Activated CD8-positive, alpha-beta T cell treated with anti-CD3 and anti-CD28 coated beads, Interleukin-2, amount 10 ng/mL, durations not matched to agents 7 days and 5 days (primary cell): ENCODE data around the gene HACD4. TPM values are rescaled to one million over a fixed set of nuclear protein-coding genes. Genes with fewer than 3 reads are reported as not detected.

Experiments
- ATAC-seq: fragments of 150-1000 bp; cut with Tn5 transposase; one replicate; pipeline ENCODE4 v1.10.0; 2021; ENCODE audit warnings: moderate library complexity
- CTCF ChIA-PET: fragments of 350-600 bp; sonication (Branson Sonifier 250); formaldehyde crosslinking; loops from one replicate; lab custom pipeline; 2021; ENCODE audit warnings: antibody characterized with exemption; lab: Charles Lee
- POLR2A ChIA-PET: fragments of 350-600 bp; sonication (Branson Sonifier 250); formaldehyde crosslinking; loops from one replicate; lab custom pipeline; 2021; ENCODE audit warnings: antibody characterized with exemption; lab: Charles Lee
- DNase-seq: peaks from one replicate; pipeline ENCODE4 v3.0.0-alpha.2; 2020
- H3K27ac Mint-ChIP-seq: one replicate; pipeline ENCODE4 v1.8.0; 2021; ENCODE audit warnings: mild to moderate bottlenecking, mixed read lengths
- H3K27me3 Mint-ChIP-seq: one replicate; pipeline ENCODE4 v1.8.0; 2021; ENCODE audit warnings: low read depth, mixed read lengths
- H3K36me3 Mint-ChIP-seq: one replicate; pipeline ENCODE4 v1.8.0; 2021; ENCODE audit warnings: low read depth, mixed read lengths
- H3K4me1 Mint-ChIP-seq: one replicate; pipeline ENCODE4 v1.8.0; 2021; ENCODE audit warnings: low read depth, mixed read lengths
- H3K4me3 Mint-ChIP-seq: one replicate; pipeline ENCODE4 v1.8.0; 2021; ENCODE audit warnings: mild to moderate bottlenecking, mixed read lengths
- H3K9me3 Mint-ChIP-seq: one replicate; pipeline ENCODE4 v1.8.0; 2022; ENCODE audit warnings: mixed read lengths; ENCODE audit not compliant: insufficient read depth
- total RNA-seq, 2 experiments: library from RNA; stranded (reverse); gene quantifications; one replicate each; pipeline ENCODE4 v1.2.3, GENCODE V29; 2021

The HACD4 gene
- total RNA-seq, 2 experiments from 2014 or later = 13.3 to 13.9 TPM

DNA sequence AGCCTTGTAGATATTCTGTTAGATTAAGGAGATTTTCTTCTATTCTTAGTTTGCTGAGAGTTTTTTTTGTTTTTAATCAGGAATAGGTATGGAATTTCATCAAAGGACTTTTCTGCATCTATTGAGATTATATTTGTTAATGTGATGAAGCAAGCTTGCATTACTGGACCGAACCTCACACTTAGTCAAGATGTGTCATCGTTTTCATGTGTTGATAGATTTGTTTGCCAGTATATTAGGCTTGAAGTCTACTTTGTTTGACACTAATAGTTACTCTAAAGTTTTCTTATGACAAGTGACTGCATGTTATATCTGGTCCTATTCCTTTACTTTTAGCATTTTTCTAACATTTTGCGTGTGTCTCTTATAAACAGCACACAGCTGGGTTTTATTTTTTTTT is 12.4 kb upstream of the HACD4 start:
- Mint-ChIP-seq H3K27ac (no peak overlapping the region), H3K27me3 (no peaks in the 10 kb centered on the region), H3K9me3 (no peaks in the 10 kb centered on the region), H3K4me3 (no peak overlapping the region), H3K36me3 (no peaks in the 10 kb centered on the region), H3K4me1 (peaks cover 18% of the 10 kb centered on the region)
- POLR2A ChIA-PET = no interaction called here
- CTCF ChIA-PET = no interaction called here
- no peak for ATAC-seq
- DNase-seq = no peak

- no peaks in the 10 kb centered on the region for H3K27me3 Mint-ChIP-seq
- ChIA-PET POLR2A (no interaction called here), CTCF (no interaction called here)
- DNase-seq = no peak
- H3K4me1 Mint-ChIP-seq = peaks cover 18% of the 10 kb centered on the region
- ATAC-seq = no peak
- H3K36me3 Mint-ChIP-seq = no peaks in the 10 kb centered on the region
- no peak overlapping the region for H3K4me3 Mint-ChIP-seq
- no peaks in the 10 kb centered on the region for H3K9me3 Mint-ChIP-seq
- H3K27ac Mint-ChIP-seq = no peak overlapping the region
Observed at GRCh38 chr9:21042466-21042865, 11.0 kb upstream of the HACD4 start.

DNA sequence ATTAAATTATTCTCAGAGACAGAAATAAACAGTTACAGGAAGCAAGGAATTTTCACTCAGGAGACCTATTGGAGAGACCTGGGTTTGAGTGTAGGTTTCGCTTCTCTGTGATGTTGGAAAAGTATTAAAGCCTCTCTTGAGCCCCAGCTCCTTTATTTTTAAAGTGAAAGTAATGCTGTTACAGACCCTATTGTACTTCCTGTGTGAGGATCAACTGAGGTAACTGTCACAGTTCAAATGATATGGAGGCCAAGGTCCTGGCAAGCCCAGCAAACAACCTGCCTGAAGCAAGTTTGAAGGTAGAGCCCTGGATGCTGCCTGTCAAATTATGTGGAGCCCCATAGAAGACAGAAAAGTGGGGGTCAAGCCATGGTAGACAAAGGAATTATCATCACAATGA is 7.9 kb upstream of the HACD4 start:
- DNase-seq (no peak), ATAC-seq (no peak)
- H3K9me3 Mint-ChIP-seq = no peaks in the 10 kb centered on the region
- no peaks in the 10 kb centered on the region for H3K27me3 Mint-ChIP-seq
- H3K36me3 Mint-ChIP-seq = peaks cover 3% of the 10 kb centered on the region
- peaks cover 12% of the 10 kb centered on the region for H3K4me1 Mint-ChIP-seq
- ChIA-PET CTCF (interaction anchor here (0.8 to 1.0 kb wide), 2 partner anchors 9 to 39 kb away, joined by 4 to 7 read pairs; no protein-coding TSS in a partner anchor), POLR2A (interaction anchor here (1.5 kb wide), 1 partner anchor 8 kb away, joined by 8 read pairs; the partner anchor contains the start of gene HACD4)
- H3K4me3 Mint-ChIP-seq = no peak overlapping the region
- peak overlapping the region; percentile 71 for H3K27ac Mint-ChIP-seq

DNA sequence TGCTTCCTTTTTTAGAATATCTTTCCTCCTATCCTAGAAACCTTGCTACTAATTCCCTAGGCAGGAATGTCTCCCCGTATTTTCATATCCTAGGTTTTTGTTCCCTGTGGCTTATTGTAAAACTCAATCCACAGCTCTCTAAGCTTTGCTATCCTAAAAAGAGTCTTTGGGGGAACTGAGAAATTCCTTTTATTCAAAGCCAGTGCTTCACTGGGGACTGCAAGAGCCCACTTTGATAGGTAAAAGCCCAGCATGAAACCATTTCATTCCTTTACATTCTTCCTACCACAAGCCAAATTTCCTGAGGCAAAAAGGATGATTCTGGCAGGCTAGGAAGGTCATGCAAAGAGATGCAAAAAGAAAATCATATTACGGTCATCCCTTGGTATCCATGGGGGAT is 5.8 kb upstream of the HACD4 start:
- ChIA-PET CTCF (interaction anchor here (1.4 kb wide), 1 partner anchor 73 kb away, joined by 3 read pairs; no protein-coding TSS in a partner anchor), POLR2A (no interaction called here)
- Mint-ChIP-seq H3K4me3 (no peak overlapping the region), H3K27me3 (no peaks in the 10 kb centered on the region), H3K9me3 (no peaks in the 10 kb centered on the region), H3K4me1 (peaks cover 20% of the 10 kb centered on the region), H3K27ac (no peak overlapping the region), H3K36me3 (peaks cover 15% of the 10 kb centered on the region)
- ATAC-seq (no peak), DNase-seq (no peak)

GRCh38 chr9:21031808-21032183 is 356 bp upstream of the HACD4 start:
- Mint-ChIP-seq H3K4me3 (peak overlapping the region; percentile 70), H3K4me1 (peaks cover 21% of the 10 kb centered on the region), H3K27ac (peak overlapping the region; percentile 82), H3K27me3 (no peaks in the 10 kb centered on the region), H3K36me3 (peaks cover 25% of the 10 kb centered on the region), H3K9me3 (no peaks in the 10 kb centered on the region)
- DNase-seq = no peak
- ChIA-PET CTCF (interaction anchor here (1.1 to 2.2 kb wide), 4 partner anchors 21 to 64 kb away, joined by 3 to 10 read pairs (median 4); partner anchors contain the start of gene IFNB1), POLR2A (interaction anchor here (1.1 to 2.1 kb wide), 6 partner anchors 8 to 65 kb away, joined by 3 to 9 read pairs (median 5); no protein-coding TSS in a partner anchor)
- no peak for ATAC-seq

DNA sequence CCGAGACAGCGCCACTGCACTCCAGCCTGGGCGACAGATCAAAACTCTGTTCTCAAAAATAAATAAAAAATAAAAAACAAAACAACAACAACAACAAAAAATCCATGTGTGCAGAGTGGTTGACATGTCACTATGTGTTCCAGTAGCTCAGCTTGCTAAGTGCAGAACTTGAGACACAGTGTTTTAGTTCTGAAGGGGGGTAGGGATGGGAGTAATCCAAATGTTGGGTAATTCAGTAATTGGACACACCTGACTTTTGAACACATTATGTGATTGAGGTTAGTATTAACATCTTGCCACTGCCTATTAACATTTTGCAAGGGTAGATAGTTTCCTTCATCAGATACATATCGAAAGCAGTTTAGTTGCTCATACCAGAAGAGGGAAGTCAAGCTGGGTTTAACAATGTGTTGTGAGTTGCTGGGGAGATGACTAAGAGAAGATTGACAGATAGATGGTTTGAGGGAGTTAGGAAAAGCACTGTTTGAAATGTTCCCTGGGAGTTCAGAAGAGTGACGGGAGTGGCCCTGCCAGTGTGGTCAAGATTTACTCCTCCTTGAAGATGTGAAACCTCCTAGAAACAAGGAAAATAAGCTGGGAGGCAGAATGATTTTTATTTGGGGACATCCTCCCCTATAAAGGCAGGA is 928 bp downstream of the HACD4 start:
- no peaks in the 10 kb centered on the region for H3K27me3 Mint-ChIP-seq
- no peak overlapping the region for H3K4me3 Mint-ChIP-seq
- ChIA-PET CTCF (interaction anchor here (1.0 to 2.2 kb wide), 10 partner anchors 9 to 406 kb away, joined by 3 to 10 read pairs (median 4); partner anchors contain the start of gene IFNB1), POLR2A (interaction anchor here (0.6 to 2.1 kb wide), 12 partner anchors 9 to 408 kb away, joined by 3 to 9 read pairs (median 4); partner anchors contain the start of genes FOCAD and MLLT3)
- H3K4me1 Mint-ChIP-seq = peaks cover 24% of the 10 kb centered on the region
- peak; percentile 53 for ATAC-seq
- no peaks in the 10 kb centered on the region for H3K9me3 Mint-ChIP-seq
- H3K27ac Mint-ChIP-seq = no peak overlapping the region
- peaks cover 36% of the 10 kb centered on the region for H3K36me3 Mint-ChIP-seq
- peak; percentile 38 for DNase-seq

- POLR2A ChIA-PET = interaction anchor here (1.2 kb wide), 1 partner anchor 346 kb away, joined by 3 read pairs; the partner anchor contains the start of gene FOCAD
- Mint-ChIP-seq H3K27ac (no peak overlapping the region), H3K4me1 (peaks cover 24% of the 10 kb centered on the region), H3K27me3 (no peaks in the 10 kb centered on the region), H3K4me3 (no peak overlapping the region), H3K36me3 (peaks cover 39% of the 10 kb centered on the region), H3K9me3 (no peaks in the 10 kb centered on the region)
- CTCF ChIA-PET = interaction anchor here (1.0 to 2.2 kb wide), 4 partner anchors 49 to 405 kb away, joined by 3 to 10 read pairs (median 6); partner anchors contain the start of gene IFNB1
- ATAC-seq (no peak), DNase-seq (no peak)
Observed at GRCh38 chr9:21029661-21030060, 1.8 kb downstream of the HACD4 start.

DNA sequence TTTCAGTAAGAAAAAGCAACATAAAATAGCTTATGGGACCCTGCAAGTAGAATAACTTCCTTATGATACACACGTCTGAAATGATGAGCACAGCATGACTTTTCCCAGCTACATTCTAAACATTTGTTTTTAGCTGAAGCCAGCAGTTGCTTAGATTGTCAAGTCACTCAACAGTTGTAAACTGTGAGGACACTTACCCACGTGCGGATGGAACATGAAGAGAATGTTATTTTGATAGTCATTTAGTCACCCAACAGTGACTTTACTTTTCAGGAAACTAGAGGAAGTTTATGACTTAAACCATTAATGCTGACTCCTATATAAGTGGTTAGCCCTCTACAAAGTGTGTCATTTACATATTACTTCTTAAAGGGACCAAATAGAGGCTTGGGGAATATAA is 3.0 kb downstream of the HACD4 start:
- DNase-seq (no peak), ATAC-seq (no peak)
- H3K4me1 Mint-ChIP-seq = peaks cover 31% of the 10 kb centered on the region
- CTCF ChIA-PET = interaction anchor here (0.7 to 1.5 kb wide), 3 partner anchors 9 to 51 kb away, joined by 3 to 5 read pairs (median 4); no protein-coding TSS in a partner anchor
- H3K36me3 Mint-ChIP-seq = peaks cover 45% of the 10 kb centered on the region
- no peak overlapping the region for H3K27ac Mint-ChIP-seq
- H3K27me3 Mint-ChIP-seq = no peaks in the 10 kb centered on the region
- POLR2A ChIA-PET = no interaction called here
- H3K9me3 Mint-ChIP-seq = no peaks in the 10 kb centered on the region
- no peak overlapping the region for H3K4me3 Mint-ChIP-seq

DNA sequence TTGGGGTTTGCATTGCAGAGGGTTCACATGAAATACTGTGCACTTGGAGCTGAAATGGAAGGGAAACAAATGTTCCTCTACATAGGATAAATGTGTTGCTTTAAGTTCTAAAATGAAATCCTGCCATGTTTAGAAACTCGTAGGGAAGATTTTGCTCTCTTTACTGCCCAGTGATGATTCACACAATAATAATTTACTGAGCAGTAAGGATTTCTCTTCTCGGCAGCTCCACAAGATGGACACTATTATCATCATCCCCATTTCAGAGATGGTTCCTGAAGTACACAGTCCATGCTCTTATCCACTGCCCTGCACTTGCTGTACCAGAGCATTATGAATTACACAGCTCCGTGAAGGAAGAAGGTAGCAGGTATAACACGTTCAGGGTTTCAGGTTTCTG is 4.1 kb downstream of the HACD4 start:
- no peaks in the 10 kb centered on the region for H3K27me3 Mint-ChIP-seq
- peaks cover 27% of the 10 kb centered on the region for H3K4me1 Mint-ChIP-seq
- H3K4me3 Mint-ChIP-seq = no peak overlapping the region
- no peak overlapping the region for H3K27ac Mint-ChIP-seq
- ATAC-seq (no peak), DNase-seq (no peak)
- no peaks in the 10 kb centered on the region for H3K9me3 Mint-ChIP-seq
- H3K36me3 Mint-ChIP-seq = peaks cover 45% of the 10 kb centered on the region
- POLR2A ChIA-PET = no interaction called here
- CTCF ChIA-PET = interaction anchor here (1.1 to 1.5 kb wide), 2 partner anchors 52 to 86 kb away, joined by 5 read pairs; no protein-coding TSS in a partner anchor

GRCh38 chr9:21023861-21024260 is 7.6 kb downstream of the HACD4 start:
- H3K27me3 Mint-ChIP-seq = no peaks in the 10 kb centered on the region
- no peak overlapping the region for H3K4me3 Mint-ChIP-seq
- DNase-seq (no peak), ATAC-seq (no peak)
- H3K4me1 Mint-ChIP-seq = peaks cover 23% of the 10 kb centered on the region
- H3K9me3 Mint-ChIP-seq = no peaks in the 10 kb centered on the region
- ChIA-PET CTCF (no interaction called here), POLR2A (no interaction called here)
- no peak overlapping the region for H3K27ac Mint-ChIP-seq
- H3K36me3 Mint-ChIP-seq = peaks cover 70% of the 10 kb centered on the region

DNA sequence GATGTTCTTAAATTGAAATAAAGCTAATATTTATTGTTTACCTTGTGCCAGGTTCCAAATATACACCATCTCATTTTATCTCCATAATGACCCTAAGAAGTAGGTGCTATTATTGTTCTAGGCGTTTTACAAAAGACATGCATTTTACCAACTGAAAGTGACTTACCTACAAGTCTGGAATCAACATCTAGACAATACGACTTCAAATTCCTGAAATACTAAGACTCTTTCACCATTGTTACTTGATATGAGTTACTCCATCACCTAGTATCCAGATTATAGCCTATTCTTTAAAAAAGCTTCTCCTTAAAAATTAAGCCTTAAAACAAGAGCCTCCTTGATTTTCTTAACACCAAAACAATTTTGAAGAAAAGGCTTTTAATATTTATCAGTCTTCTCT is 13.3 kb downstream of the HACD4 start:
- H3K27ac Mint-ChIP-seq = no peak overlapping the region
- peaks cover 72% of the 10 kb centered on the region for H3K36me3 Mint-ChIP-seq
- H3K4me1 Mint-ChIP-seq = peaks cover 6% of the 10 kb centered on the region
- no peaks in the 10 kb centered on the region for H3K27me3 Mint-ChIP-seq
- no peaks in the 10 kb centered on the region for H3K9me3 Mint-ChIP-seq
- POLR2A ChIA-PET = no interaction called here
- no peak for ATAC-seq
- CTCF ChIA-PET = interaction anchor here (1.1 to 1.7 kb wide), 2 partner anchors 12 to 134 kb away, joined by 3 to 4 read pairs; no protein-coding TSS in a partner anchor
- no peak for DNase-seq
- H3K4me3 Mint-ChIP-seq = no peak overlapping the region
